DMS53 treated with DMSO at 0.1 percent for 48 hours (cell line): ENCODE results near the gene PIGV.
"Not testable (repeated sequence)": the region's sequence is repeated elsewhere in the genome, so short reads cannot be mapped to it uniquely, and the experiment has no call there.

Source experiments
- DNase-seq: peaks from one replicate; lab custom pipeline; 2025; ENCODE audit not compliant: unreplicated experiment; lab: John Stamatoyannopoulos, UW

Gene PIGV

GRCh38 chr1:26791148-26791547 lies 3.4 kb downstream of the PIGV start:
- DNase-seq, result no peak

- DNase-seq, result no peak
Observed at GRCh38 chr1:26791626-26792025, 3.9 kb downstream of the PIGV start.

- DNase-seq, result no peak
Observed at GRCh38 chr1:26792924-26793323, 5.2 kb downstream of the PIGV start.

GRCh38 chr1:26794391-26794790 lies 6.6 kb downstream of the PIGV start:
- DNase-seq, result no peak

GRCh38 chr1:26797627-26798026 lies 9.9 kb downstream of the PIGV start:
- DNase-seq, result no peak

GRCh38 chr1:26799479-26800142 lies 11.9 kb downstream of the PIGV start:
- DNase-seq, result no peak

GRCh38 chr1:26803932-26804331 lies 16.2 kb downstream of the PIGV start:
- not testable (repeated sequence) for DNase-seq

GRCh38 chr1:26810105-26810504 lies 22.4 kb downstream of the PIGV start:
- peak; percentile 65 for DNase-seq

GRCh38 chr1:26811057-26811456 lies 23.3 kb downstream of the PIGV start:
- no peak for DNase-seq

GRCh38 chr1:26811708-26812107 lies 24.0 kb downstream of the PIGV start:
- no peak for DNase-seq

- DNase-seq, result no peak
Observed at GRCh38 chr1:26814377-26814776, 26.6 kb downstream of the PIGV start.

- no peak for DNase-seq
Observed at GRCh38 chr1:26814893-26815292, 27.1 kb downstream of the PIGV start.

- DNase-seq, result no peak
Observed at GRCh38 chr1:26820784-26821269, 33.1 kb downstream of the PIGV start.

- DNase-seq, result no peak
Observed at GRCh38 chr1:26822737-26823395, 35.1 kb downstream of the PIGV start.

- DNase-seq, result no peak
Observed at GRCh38 chr1:26824731-26825130, 37.0 kb downstream of the PIGV start.

GRCh38 chr1:26826261-26827105 lies 38.7 kb downstream of the PIGV start, which contains the start of gene ZDHHC18:
Gene ZDHHC18, plus strand, starts transcription at chr1:26826688. Its CDS starts 117 bp downstream, at chr1:26826805.
- DNase-seq, result peak; percentile 43

- DNase-seq, result no peak
Observed at GRCh38 chr1:26827106-26827604, 39.4 kb downstream of the PIGV start.

- no peak for DNase-seq
Observed at GRCh38 chr1:26827663-26828062, 39.9 kb downstream of the PIGV start.

- DNase-seq, result no peak
Observed at GRCh38 chr1:26828411-26828991, 40.8 kb downstream of the PIGV start.

GRCh38 chr1:26829184-26829911 lies 41.6 kb downstream of the PIGV start:
- no peak for DNase-seq
